GM23338 (cell line): ENCODE results near the gene CTDNEP1. TPM values are rescaled to one million over a fixed set of nuclear protein-coding genes. Genes with fewer than 3 reads are reported as not detected.

Experiments used
- ATAC-seq: fragments of 200-7000 bp; cut with Tn5 transposase; 3 replicates; pipeline ENCODE4 v1.9.1; 2020
- DNase-seq: peaks from one replicate; pipeline ENCODE4 v3.0.0-alpha.2; 2015; ENCODE audit warnings: low spot score
- H2AFZ ChIP-seq: fragments of 200-600 bp; sonication (generic); 2 replicates; pipeline ENCODE4 v1.8.0; 2016; ENCODE audit warnings: antibody characterized with exemption, mild to moderate bottlenecking, moderate library complexity
- H3F3A ChIP-seq: fragments of 200-600 bp; sonication (generic); replicated peaks from 2 replicates; pipeline ENCODE4 v1.8.0; 2017; ENCODE audit warnings: antibody characterized with exemption, mixed run types, low read depth
- H3K27ac ChIP-seq: fragments of 200-600 bp; sonication (generic); 2 replicates; pipeline ENCODE4 v1.6.1; 2016; ENCODE audit warnings: low read depth
- H3K27me3 ChIP-seq: fragments of 200-600 bp; sonication (generic); 2 replicates; pipeline ENCODE4 v1.8.0; 2016; ENCODE audit warnings: mild to moderate bottlenecking, mixed run types, moderate library complexity; ENCODE audit not compliant: insufficient read depth
- H3K36me3 ChIP-seq: fragments of 200-600 bp; sonication (generic); 2 replicates; pipeline ENCODE4 v1.8.0; 2016; ENCODE audit warnings: mild to moderate bottlenecking; ENCODE audit not compliant: insufficient read depth
- H3K4me1 ChIP-seq: fragments of 200-600 bp; sonication (generic); 2 replicates; pipeline ENCODE4 v1.8.0; 2016; ENCODE audit warnings: mild to moderate bottlenecking, moderate library complexity; ENCODE audit not compliant: insufficient read depth
- H3K4me2 ChIP-seq: fragments of 200-600 bp; sonication (generic); 2 replicates; pipeline ENCODE4 v1.7.1; 2017; ENCODE audit warnings: mixed run types
- H3K4me3 ChIP-seq: fragments of 200-600 bp; sonication (generic); 2 replicates; pipeline ENCODE4 v1.6.1; 2016; ENCODE audit warnings: mixed run types
- H3K79me2 ChIP-seq: fragments of 200-600 bp; sonication (generic); replicated peaks from 2 replicates; pipeline ENCODE4 v1.8.0; 2017; ENCODE audit warnings: mild to moderate bottlenecking; ENCODE audit not compliant: insufficient read depth
- H3K9me2 ChIP-seq: fragments of 200-600 bp; sonication (generic); 2 replicates; pipeline ENCODE4 v1.8.0; 2017; ENCODE audit not compliant: insufficient read depth
- H4K20me1 ChIP-seq: fragments of 200-600 bp; sonication (generic); replicated peaks from 2 replicates; pipeline ENCODE4 v1.8.0; 2017; ENCODE audit warnings: mild to moderate bottlenecking; ENCODE audit not compliant: insufficient read depth
- H3K27ac Mint-ChIP-seq: 2 replicates; pipeline ENCODE4 v1.8.0; 2020; ENCODE audit warnings: inconsistent platforms, mild to moderate bottlenecking, moderate library complexity, mixed read lengths
- H3K27me3 Mint-ChIP-seq: 3 replicates; pipeline ENCODE4 v1.8.0; 2022; ENCODE audit warnings: low read depth, mild to moderate bottlenecking, moderate library complexity, mixed read lengths, inconsistent platforms; ENCODE audit not compliant: insufficient read depth, poor library complexity
- H3K36me3 Mint-ChIP-seq: 3 replicates; pipeline ENCODE4 v1.8.0; 2021; ENCODE audit warnings: low read depth, mild to moderate bottlenecking, inconsistent platforms, moderate library complexity, mixed read lengths
- H3K4me1 Mint-ChIP-seq: 3 replicates; pipeline ENCODE4 v1.8.0; 2020; ENCODE audit warnings: mild to moderate bottlenecking, inconsistent platforms, mixed read lengths
- H3K4me3 Mint-ChIP-seq: 3 replicates; pipeline ENCODE4 v1.8.0; 2021; ENCODE audit warnings: moderate library complexity, mild to moderate bottlenecking, inconsistent platforms, mixed read lengths
- H3K9me3 Mint-ChIP-seq: 3 replicates; pipeline ENCODE4 v1.8.0; 2020; ENCODE audit warnings: moderate library complexity, mild to moderate bottlenecking, inconsistent platforms, mixed read lengths
- CREB1 ChIP-seq: fragments of 250-450 bp; sonication (Bioruptor Pico); IDR thresholded peaks from 2 replicates; pipeline ENCODE4 v1.5.0; 2020; ENCODE audit warnings: low read depth, mild to moderate bottlenecking, moderate library complexity
- CTCF ChIP-seq, 2 experiments: fragments of 200-600 bp in 1 of 2; sonication (generic) in 1 of 2; conservative IDR thresholded peaks; 2 replicates each; pipeline versions ENCODE4 v1.5.1 to v1.6.1; 2016 to 2017; ENCODE audit warnings: antibody characterized with exemption in 2 of 2, low read depth in 2 of 2, mild to moderate bottlenecking in 2 of 2, moderate library complexity in 1 of 2
- ETS1 ChIP-seq: IDR thresholded peaks from 2 replicates; pipeline ENCODE4 v1.6.1; 2016; ENCODE audit warnings: antibody characterized with exemption
- EZH2 ChIP-seq: fragments of 200-600 bp; sonication (generic); IDR thresholded peaks from one replicate; pipeline ENCODE4 v1.8.0; 2017; ENCODE audit warnings: antibody characterized with exemption, mild to moderate bottlenecking, low read depth; ENCODE audit not compliant: unreplicated experiment
- EZH2phosphoT487 ChIP-seq: fragments of 200-600 bp; sonication (generic); IDR thresholded peaks from one replicate; pipeline ENCODE4 v1.8.1; 2018; ENCODE audit warnings: antibody characterized with exemption; ENCODE audit not compliant: unreplicated experiment
- JUNB ChIP-seq: IDR thresholded peaks from one replicate; pipeline ENCODE4 v1.6.1; 2016; ENCODE audit warnings: antibody characterized with exemption; ENCODE audit not compliant: unreplicated experiment
- NANOG ChIP-seq: IDR thresholded peaks from 2 replicates; pipeline ENCODE4 v1.6.1; 2016; ENCODE audit warnings: antibody characterized with exemption, borderline replicate concordance
- POLR2AphosphoS5 ChIP-seq: IDR thresholded peaks from 2 replicates; pipeline ENCODE4 v1.6.1; 2016; ENCODE audit warnings: antibody characterized with exemption, low read depth
- REST ChIP-seq: IDR thresholded peaks from one replicate; pipeline ENCODE4 v1.6.1; 2018; ENCODE audit warnings: antibody characterized with exemption; ENCODE audit not compliant: unreplicated experiment
- STAT1 ChIP-seq: IDR thresholded peaks from one replicate; pipeline ENCODE4 v1.6.1; 2016; ENCODE audit warnings: antibody characterized with exemption; ENCODE audit not compliant: unreplicated experiment
- ZNF114 ChIP-seq: fragments of 250-450 bp; sonication (Bioruptor Pico); IDR thresholded peaks from 2 replicates; pipeline ENCODE4 v1.5.0; 2020; ENCODE audit warnings: mild to moderate bottlenecking, moderate library complexity
- ZNF331 ChIP-seq: fragments of 250-450 bp; sonication (Bioruptor Pico); IDR thresholded peaks from 2 replicates; pipeline ENCODE4 v1.5.0; 2020; ENCODE audit warnings: low read depth, mild to moderate bottlenecking, moderate library complexity
- ZNF462 ChIP-seq: fragments of 250-450 bp; sonication (Bioruptor Pico); IDR thresholded peaks from 2 replicates; pipeline ENCODE4 v1.5.0; 2020; ENCODE audit warnings: mild to moderate bottlenecking, moderate library complexity
- polyA plus RNA-seq: library from polyadenylated mRNA; unstranded; fragments of >200 nt; fragmentation: Nextera tagmentation; extraction: Ambion mirVana; gene quantifications from 2 replicates; pipeline ENCODE4 v1.2.1, GENCODE V29; 2016
- total RNA-seq: library from RNA; depleted of rRNA; stranded (reverse); fragments of >200 nt; shearing (Covaris generic); gene quantifications from 2 replicates; pipeline ENCODE4 v1.2.3, GENCODE V29; 2014

Gene CTDNEP1
- total and polyA plus RNA-seq, 2 experiments from 2014 or later, result 48.1 to 93.4 TPM

- Histone ChIP-seq H3K4me3 (peak overlapping the region; percentile 73), H3K27me3 (no peaks in the 10 kb centered on the region), H2AFZ (no peak overlapping the region), H3K36me3 (no peaks in the 10 kb centered on the region), H3K27ac (no peak overlapping the region; the same call in 1 of the 2 replicates), H3K4me2 (peak overlapping the region; percentile 95), H3K4me1 (peaks cover 53% of the 10 kb centered on the region), H3K79me2 (peaks cover 29% of the 10 kb centered on the region), H3F3A (peaks cover 17% of the 10 kb centered on the region), H3K9me2 (no peaks in the 10 kb centered on the region), H4K20me1 (peaks cover 5% of the 10 kb centered on the region; the same call in 1 of the 2 replicates)
- Mint-ChIP-seq H3K36me3 (peaks cover 14% of the 10 kb centered on the region), H3K4me3 (peak overlapping the region; percentile 70), H3K27me3 (peaks cover 45% of the 10 kb centered on the region), H3K9me3 (no peaks in the 10 kb centered on the region; the same call in 1 of the 3 replicates), H3K4me1 (peaks cover 60% of the 10 kb centered on the region), H3K27ac (peak overlapping the region; percentile 86; the same call in 1 of the 2 replicates)
- TF ChIP-seq JUNB (no peak), POLR2AphosphoS5 (no peak), EZH2 (no peak), REST (no peak), NANOG (no peak), EZH2phosphoT487 (no peak), STAT1 (no peak), ZNF462 (CRISPR knock-in tag) (no peak), ETS1 (no peak), CREB1 (CRISPR knock-in tag) (no peak), ZNF114 (CRISPR knock-in tag) (no peak), ZNF331 (CRISPR knock-in tag) (no peak), CTCF (conservative IDR thresholded peaks at IDR 0.05; ENCODE audit: low read depth in 2 of 2) (no peak)
- ATAC-seq (no peak), DNase-seq (no peak)
Observed at GRCh38 chr17:7216242-7217112, 35.1 kb downstream of the CTDNEP1 start.
